Measurements from ENCODE around the gene ATP1B4. TPM values are rescaled to one million over a fixed set of nuclear protein-coding genes. Genes with fewer than 3 reads are reported as not detected.
A peak's percentile ranks its signal among the peaks of the same experiment; 100 is the strongest.

Gene ATP1B4
- total RNA-seq, 1 donor from 2014 or later: not detected

DNA sequence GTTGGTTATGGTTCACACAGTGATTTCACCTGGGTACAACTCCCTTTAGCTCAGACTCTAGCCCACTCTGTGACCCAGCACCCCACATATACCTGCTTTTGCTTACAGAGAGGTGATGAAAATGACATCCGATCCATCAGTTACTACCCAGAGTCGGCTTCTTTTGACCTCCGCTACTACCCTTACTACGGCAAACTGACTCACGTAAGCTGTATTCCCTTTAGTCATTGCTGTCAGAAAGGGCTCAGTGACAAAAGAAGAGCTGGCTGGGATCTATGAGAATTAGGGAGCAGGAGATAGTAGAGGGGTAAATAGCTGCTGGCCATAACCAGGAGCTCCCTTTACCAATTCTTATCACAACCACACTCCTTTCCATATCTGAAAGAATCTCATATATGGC, 16.7 kb downstream of the ATP1B4 start:
- no peaks in the 10 kb centered on the region for H3K4me1 Mint-ChIP-seq (ENCODE audit: unreplicated experiment)
- no peaks in the 10 kb centered on the region for H3K9me3 Mint-ChIP-seq (ENCODE audit: unreplicated experiment)
- H3K27ac Mint-ChIP-seq (ENCODE audit: unreplicated experiment): no peak overlapping the region
- H3K4me3 Mint-ChIP-seq (ENCODE audit: unreplicated experiment): no peak overlapping the region
- TF ChIP-seq, protein P1, sequence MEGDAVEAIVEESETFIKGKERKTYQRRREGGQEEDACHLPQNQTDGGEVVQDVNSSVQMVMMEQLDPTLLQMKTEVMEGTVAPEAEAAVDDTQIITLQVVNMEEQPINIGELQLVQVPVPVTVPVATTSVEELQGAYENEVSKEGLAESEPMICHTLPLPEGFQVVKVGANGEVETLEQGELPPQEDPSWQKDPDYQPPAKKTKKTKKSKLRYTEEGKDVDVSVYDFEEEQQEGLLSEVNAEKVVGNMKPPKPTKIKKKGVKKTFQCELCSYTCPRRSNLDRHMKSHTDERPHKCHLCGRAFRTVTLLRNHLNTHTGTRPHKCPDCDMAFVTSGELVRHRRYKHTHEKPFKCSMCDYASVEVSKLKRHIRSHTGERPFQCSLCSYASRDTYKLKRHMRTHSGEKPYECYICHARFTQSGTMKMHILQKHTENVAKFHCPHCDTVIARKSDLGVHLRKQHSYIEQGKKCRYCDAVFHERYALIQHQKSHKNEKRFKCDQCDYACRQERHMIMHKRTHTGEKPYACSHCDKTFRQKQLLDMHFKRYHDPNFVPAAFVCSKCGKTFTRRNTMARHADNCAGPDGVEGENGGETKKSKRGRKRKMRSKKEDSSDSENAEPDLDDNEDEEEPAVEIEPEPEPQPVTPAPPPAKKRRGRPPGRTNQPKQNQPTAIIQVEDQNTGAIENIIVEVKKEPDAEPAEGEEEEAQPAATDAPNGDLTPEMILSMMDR (IDR thresholded peaks at IDR 0.05; ENCODE audit: unreplicated experiment): no peak
- no peak for DNase-seq (ENCODE audit: low spot score)
- H3K36me3 Mint-ChIP-seq (ENCODE audit: low read depth, unreplicated experiment): no peaks in the 10 kb centered on the region
- no peaks in the 10 kb centered on the region for H3K27me3 Mint-ChIP-seq (ENCODE audit: unreplicated experiment)

DNA sequence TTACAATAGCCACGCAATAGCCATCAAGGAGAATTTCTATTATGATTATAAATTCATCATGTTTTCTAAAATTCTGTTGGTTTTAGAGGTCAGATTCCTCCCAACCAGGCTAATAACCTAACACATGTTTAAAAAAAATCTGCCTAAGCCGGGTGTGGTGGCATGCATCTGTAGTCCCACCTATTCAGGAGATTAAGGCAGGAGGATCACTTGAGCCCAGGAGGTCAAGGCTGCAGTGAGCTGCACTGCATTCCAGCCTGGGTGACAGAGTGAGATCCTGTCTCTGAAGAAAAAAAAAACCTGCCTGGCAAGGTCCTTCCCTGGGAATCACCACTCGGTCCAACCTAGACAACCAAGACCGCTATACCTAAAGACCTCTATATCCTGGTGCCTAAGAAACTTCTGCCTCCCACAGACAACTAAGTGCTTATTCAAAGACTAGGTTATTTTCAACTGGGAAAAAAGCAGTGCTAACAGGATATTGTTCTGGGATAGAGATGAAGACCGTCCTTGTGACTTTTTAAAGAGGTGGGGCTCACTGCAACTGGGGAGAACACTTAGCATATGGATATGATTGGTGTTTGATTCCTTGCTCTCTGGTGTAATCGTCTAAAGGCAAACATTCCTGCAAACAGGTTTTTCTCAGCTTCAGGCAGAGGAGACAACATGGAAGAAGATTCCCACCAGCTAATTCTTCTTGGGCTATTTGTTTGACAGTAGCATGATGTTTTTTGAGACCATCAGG, 18.2 kb downstream of the ATP1B4 start:
- Mint-ChIP-seq H3K27ac (ENCODE audit: unreplicated experiment) (no peak overlapping the region), H3K27me3 (ENCODE audit: unreplicated experiment) (no peaks in the 10 kb centered on the region)

DNA sequence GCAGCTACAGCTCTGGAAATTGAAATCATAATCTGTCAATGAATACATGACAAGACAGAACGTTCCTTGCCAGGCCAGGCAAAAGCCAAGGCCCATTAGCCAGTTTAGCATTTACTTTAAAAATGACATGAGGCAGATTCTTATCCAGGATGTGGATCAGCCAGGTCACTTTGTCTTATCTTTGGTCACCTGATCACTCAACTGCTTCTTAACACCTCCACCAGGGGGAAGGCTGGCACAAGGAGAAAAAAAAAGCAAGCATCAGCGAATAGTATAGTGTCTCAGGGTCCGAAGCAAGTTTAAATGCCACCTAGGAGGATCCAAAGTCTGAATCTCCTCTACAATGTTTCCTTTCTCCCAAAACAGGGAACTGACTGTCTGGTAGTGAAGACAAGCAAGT, 18.8 kb downstream of the ATP1B4 start:
- TF ChIP-seq, protein P1 (IDR thresholded peaks at IDR 0.05; ENCODE audit: unreplicated experiment): no peak
- H3K9me3 Mint-ChIP-seq (ENCODE audit: unreplicated experiment): no peaks in the 10 kb centered on the region
- H3K4me1 Mint-ChIP-seq (ENCODE audit: unreplicated experiment): no peaks in the 10 kb centered on the region
- H3K36me3 Mint-ChIP-seq (ENCODE audit: low read depth, unreplicated experiment): no peaks in the 10 kb centered on the region
- no peaks in the 10 kb centered on the region for H3K27me3 Mint-ChIP-seq (ENCODE audit: unreplicated experiment)
- H3K4me3 Mint-ChIP-seq (ENCODE audit: unreplicated experiment): no peak overlapping the region
- DNase-seq (ENCODE audit: low spot score): peak; percentile 4
- H3K27ac Mint-ChIP-seq (ENCODE audit: unreplicated experiment): no peak overlapping the region

More for the DNA sequence above, 18.2 kb downstream of the ATP1B4 start:
- Mint-ChIP-seq H3K4me1 (ENCODE audit: unreplicated experiment) (no peaks in the 10 kb centered on the region), H3K36me3 (ENCODE audit: low read depth, unreplicated experiment) (no peaks in the 10 kb centered on the region), H3K9me3 (ENCODE audit: unreplicated experiment) (no peaks in the 10 kb centered on the region), H3K4me3 (ENCODE audit: unreplicated experiment) (no peak overlapping the region)
- DNase-seq (ENCODE audit: low spot score): no peak
- TF ChIP-seq, protein P1 (IDR thresholded peaks at IDR 0.05; ENCODE audit: unreplicated experiment): no peak

DNA sequence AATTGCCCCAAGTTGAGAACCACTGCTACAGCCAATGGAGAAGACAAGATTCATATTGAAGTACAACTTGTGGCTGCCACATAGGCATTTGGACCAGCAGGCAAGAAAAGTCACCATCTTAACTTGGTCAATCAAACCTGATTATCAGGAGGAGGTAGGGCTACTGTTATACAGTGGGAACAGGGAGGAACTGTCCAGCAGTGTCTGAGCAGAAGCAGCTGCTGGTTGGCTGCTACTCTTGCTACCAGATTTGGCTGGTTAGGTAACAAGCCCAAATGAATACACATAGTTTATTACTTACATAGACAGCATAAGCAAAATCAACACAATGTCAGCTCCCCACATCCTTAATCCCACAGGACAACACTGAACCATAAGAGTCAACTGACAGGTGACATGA, 39.4 kb downstream of the ATP1B4 start:
- Mint-ChIP-seq H3K36me3 (ENCODE audit: low read depth, unreplicated experiment) (no peaks in the 10 kb centered on the region), H3K9me3 (ENCODE audit: unreplicated experiment) (no peaks in the 10 kb centered on the region), H3K4me1 (ENCODE audit: unreplicated experiment) (no peaks in the 10 kb centered on the region), H3K4me3 (ENCODE audit: unreplicated experiment) (no peak overlapping the region), H3K27me3 (ENCODE audit: unreplicated experiment) (peaks cover 2% of the 10 kb centered on the region), H3K27ac (ENCODE audit: unreplicated experiment) (no peak overlapping the region)
- TF ChIP-seq, protein P1 (IDR thresholded peaks at IDR 0.05; ENCODE audit: unreplicated experiment): no peak
- DNase-seq (ENCODE audit: low spot score): no peak

DNA sequence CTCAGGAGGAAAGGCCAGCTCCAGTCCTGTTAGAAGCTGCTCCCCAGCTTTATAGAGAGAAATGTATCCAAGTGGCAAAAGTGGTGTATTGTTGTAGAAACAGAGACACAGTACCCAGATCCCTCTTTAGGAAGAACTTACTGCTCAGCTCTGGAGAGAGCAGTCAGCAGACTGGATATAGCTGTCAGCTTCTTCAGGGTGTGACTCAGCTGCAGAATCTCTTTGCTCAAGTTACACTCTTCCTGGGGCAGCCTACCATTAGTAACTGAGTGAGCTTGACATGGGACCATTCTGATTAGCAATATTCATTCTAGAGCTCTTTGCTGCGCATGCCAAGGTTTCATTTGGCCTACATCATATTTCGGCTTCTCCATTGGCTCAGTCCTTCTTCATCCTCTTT, 40.5 kb downstream of the ATP1B4 start:
- TF ChIP-seq, protein P1 (IDR thresholded peaks at IDR 0.05; ENCODE audit: unreplicated experiment): no peak
- Mint-ChIP-seq H3K27me3 (ENCODE audit: unreplicated experiment) (peaks cover 2% of the 10 kb centered on the region), H3K36me3 (ENCODE audit: low read depth, unreplicated experiment) (no peaks in the 10 kb centered on the region), H3K4me3 (ENCODE audit: unreplicated experiment) (no peak overlapping the region), H3K4me1 (ENCODE audit: unreplicated experiment) (no peaks in the 10 kb centered on the region), H3K27ac (ENCODE audit: unreplicated experiment) (no peak overlapping the region), H3K9me3 (ENCODE audit: unreplicated experiment) (no peaks in the 10 kb centered on the region)
- DNase-seq (ENCODE audit: low spot score): no peak

Data from endothelial cell (in vitro differentiated cells).